PFSK-1 (cell line): ENCODE data around the gene ACER2.

ENCODE experiments used
- POLR2AphosphoS5 ChIP-seq: IDR thresholded peaks from 2 replicates; pipeline ENCODE4 v1.6.1; 2012; ENCODE audit warnings: low read depth, mild to moderate bottlenecking, control low read depth, low read length, moderate library complexity
- SIN3A ChIP-seq: IDR thresholded peaks from 2 replicates; pipeline ENCODE4 v1.6.1; 2012; ENCODE audit warnings: mild to moderate bottlenecking, low read length, moderate library complexity, borderline replicate concordance; ENCODE audit not compliant: insufficient read depth
- TAF1 ChIP-seq: IDR thresholded peaks from 2 replicates; pipeline ENCODE4 v1.6.1; 2012; ENCODE audit warnings: low read length, control low read depth, borderline replicate concordance; ENCODE audit not compliant: insufficient read depth
- TF ChIP-seq, protein P1 (sequence below), 2 experiments: IDR thresholded peaks; 2 replicates each; pipeline versions ENCODE4 v1.6.1 to v1.8.0; 2011 to 2012; ENCODE audit warnings: low read depth in 2 of 2, low read length in 2 of 2, control low read depth in 1 of 2, inconsistent platforms in 1 of 2, mild to moderate bottlenecking in 1 of 2, moderate library complexity in 1 of 2; ENCODE audit not compliant: insufficient read depth in 1 of 2

DNA sequence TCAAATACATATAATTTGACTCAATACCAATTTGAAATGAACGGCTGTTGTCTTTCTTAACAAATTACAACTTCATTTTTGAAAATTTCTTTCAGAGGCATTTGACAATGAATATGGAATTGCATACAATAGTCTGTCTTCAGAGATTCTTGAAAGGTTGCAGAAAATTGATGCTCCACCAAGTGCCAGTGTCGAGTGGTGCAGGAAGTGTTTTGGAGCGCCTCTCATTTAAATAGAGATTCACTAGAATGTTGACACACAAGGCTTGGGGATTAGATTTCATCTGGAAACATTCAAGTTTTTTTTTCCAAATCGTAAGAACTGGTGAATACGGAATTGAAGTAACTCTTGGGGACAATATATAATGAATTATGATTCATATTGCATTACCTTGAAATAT lies 36.9 kb upstream of the ACER2 start:
- TF ChIP-seq, protein P1, sequence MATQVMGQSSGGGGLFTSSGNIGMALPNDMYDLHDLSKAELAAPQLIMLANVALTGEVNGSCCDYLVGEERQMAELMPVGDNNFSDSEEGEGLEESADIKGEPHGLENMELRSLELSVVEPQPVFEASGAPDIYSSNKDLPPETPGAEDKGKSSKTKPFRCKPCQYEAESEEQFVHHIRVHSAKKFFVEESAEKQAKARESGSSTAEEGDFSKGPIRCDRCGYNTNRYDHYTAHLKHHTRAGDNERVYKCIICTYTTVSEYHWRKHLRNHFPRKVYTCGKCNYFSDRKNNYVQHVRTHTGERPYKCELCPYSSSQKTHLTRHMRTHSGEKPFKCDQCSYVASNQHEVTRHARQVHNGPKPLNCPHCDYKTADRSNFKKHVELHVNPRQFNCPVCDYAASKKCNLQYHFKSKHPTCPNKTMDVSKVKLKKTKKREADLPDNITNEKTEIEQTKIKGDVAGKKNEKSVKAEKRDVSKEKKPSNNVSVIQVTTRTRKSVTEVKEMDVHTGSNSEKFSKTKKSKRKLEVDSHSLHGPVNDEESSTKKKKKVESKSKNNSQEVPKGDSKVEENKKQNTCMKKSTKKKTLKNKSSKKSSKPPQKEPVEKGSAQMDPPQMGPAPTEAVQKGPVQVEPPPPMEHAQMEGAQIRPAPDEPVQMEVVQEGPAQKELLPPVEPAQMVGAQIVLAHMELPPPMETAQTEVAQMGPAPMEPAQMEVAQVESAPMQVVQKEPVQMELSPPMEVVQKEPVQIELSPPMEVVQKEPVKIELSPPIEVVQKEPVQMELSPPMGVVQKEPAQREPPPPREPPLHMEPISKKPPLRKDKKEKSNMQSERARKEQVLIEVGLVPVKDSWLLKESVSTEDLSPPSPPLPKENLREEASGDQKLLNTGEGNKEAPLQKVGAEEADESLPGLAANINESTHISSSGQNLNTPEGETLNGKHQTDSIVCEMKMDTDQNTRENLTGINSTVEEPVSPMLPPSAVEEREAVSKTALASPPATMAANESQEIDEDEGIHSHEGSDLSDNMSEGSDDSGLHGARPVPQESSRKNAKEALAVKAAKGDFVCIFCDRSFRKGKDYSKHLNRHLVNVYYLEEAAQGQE (IDR thresholded peaks at IDR 0.05; ENCODE audit: insufficient read depth in 1 of 2, low read depth in 2 of 2, low read length in 2 of 2) = no peak
- no peak for TF ChIP-seq POLR2AphosphoS5
- TF ChIP-seq TAF1 = no peak
- no peak for TF ChIP-seq SIN3A
